K562 (cell line): ENCODE results near the gene DMD. TPM values are rescaled to one million over a fixed set of nuclear protein-coding genes. Genes with fewer than 3 reads are reported as not detected.
A peak's percentile ranks its signal among the peaks of the same experiment; 100 is the strongest.

Experiments
- ATAC-seq: fragments of 200-7000 bp; cut with Tn5 transposase; 3 replicates; pipeline ENCODE4 v1.9.1; 2020; ENCODE audit warnings: moderate library complexity
- BruUV-seq: library from RNA; stranded (reverse); fragments of 400-500 nt; replicated peaks from 2 replicates; lab custom pipeline; 2021; lab: Mats Ljungman, UMichigan
- CTCF ChIA-PET: fragments of 300-600 bp; formaldehyde crosslinking; extraction: SDS; loops from one replicate; lab custom pipeline; 2021; ENCODE audit warnings: low intra/inter-chr PET ratio; lab: Yijun Ruan, JAX
- POLR2A ChIA-PET: fragments of 300-600, 350-650 bp; sonication (Branson Sonifier 250); formaldehyde crosslinking; extraction: SDS; loops from one replicate; lab custom pipeline; 2021; ENCODE audit warnings: antibody characterized with exemption, inconsistent platforms; lab: Yijun Ruan, JAX
- DNase-seq, 4 experiments: peaks; one replicate each; pipeline versions ENCODE4 v3.0.0 to v3.0.0-alpha.2; 2011 to 2018; ENCODE audit warnings: low spot score in 3 of 4, mixed read lengths in 3 of 4; ENCODE audit errors: extremely low read depth in 1 of 4
- FAIRE-seq: peaks from 2 replicates; lab custom pipeline; 2011; peaks lifted over from hg19 to GRCh38; lab: Jason Lieb, UNC
- H2AFZ ChIP-seq: 2 replicates; pipeline ENCODE4 v1.6.0; 2011; ENCODE audit warnings: low read depth, low read length, control low read depth, inconsistent platforms
- H3K27ac ChIP-seq: fragments of 200-600 bp; 3 replicates; pipeline ENCODE4 v1.8.0; 2011; ENCODE audit warnings: low read depth, mild to moderate bottlenecking, control low read depth, inconsistent platforms, low read length, moderate library complexity, mixed read lengths; ENCODE audit errors: extremely low read depth
- H3K27me3 ChIP-seq, 2 experiments: fragments of 300-600 bp in 1 of 2; 2 replicates in 1 of 2; 3 replicates in 1 of 2; pipeline versions ENCODE4 v1.6.0 to v1.8.0; 2011; ENCODE audit warnings: inconsistent platforms in 2 of 2, low read length in 2 of 2, mild to moderate bottlenecking in 1 of 2, mixed read lengths in 1 of 2, moderate library complexity in 1 of 2; ENCODE audit not compliant: control insufficient read depth in 2 of 2, insufficient read depth in 2 of 2
- H3K36me3 ChIP-seq: fragments of 300-600 bp; 3 replicates; pipeline ENCODE4 v1.8.0; 2011; ENCODE audit warnings: mild to moderate bottlenecking, low read length, inconsistent platforms; ENCODE audit not compliant: control insufficient read depth, insufficient read depth
- H3K4me1 ChIP-seq, 2 experiments: fragments of 200-600 bp in 1 of 2; replicated peaks in 1 of 2; 2 replicates in 1 of 2; 3 replicates in 1 of 2; pipeline versions ENCODE4 v1.5.1 to v1.8.0; 2011; ENCODE audit warnings: inconsistent platforms in 2 of 2, low read length in 2 of 2, mild to moderate bottlenecking in 1 of 2, mixed read lengths in 1 of 2, moderate library complexity in 1 of 2; ENCODE audit not compliant: control insufficient read depth in 2 of 2, insufficient read depth in 2 of 2
- H3K4me2 ChIP-seq: 2 replicates; pipeline ENCODE4 v1.6.1; 2011; ENCODE audit warnings: low read length, control low read depth, inconsistent platforms, mixed read lengths; ENCODE audit not compliant: insufficient read depth
- H3K4me3 ChIP-seq: fragments of 200-600 bp; sonication (generic), shearing (Covaris generic); 2 replicates; pipeline ENCODE4 v1.5.1; 2016; ENCODE audit warnings: control low read depth, inconsistent platforms
- H3K79me2 ChIP-seq: fragments of 200-600 bp; 3 replicates; pipeline ENCODE4 v1.8.0; 2011; ENCODE audit warnings: low read length, inconsistent platforms; ENCODE audit not compliant: control insufficient read depth, insufficient read depth
- H3K9ac ChIP-seq, 2 experiments: 2 replicates each; pipeline versions ENCODE4 v1.6.0 to v1.6.1; 2011; ENCODE audit warnings: low read depth in 2 of 2, low read length in 2 of 2, control low read depth in 1 of 2, inconsistent platforms in 1 of 2, mild to moderate bottlenecking in 1 of 2, mixed read lengths in 1 of 2; ENCODE audit not compliant: insufficient read depth in 1 of 2
- H3K9me1 ChIP-seq: one replicate; pipeline ENCODE4 v1.6.0; 2011; ENCODE audit warnings: inconsistent platforms, mild to moderate bottlenecking, low read length, moderate library complexity; ENCODE audit not compliant: control insufficient read depth, insufficient read depth
- H3K9me3 ChIP-seq: replicated peaks from 2 replicates; pipeline ENCODE4 v1.5.1; 2011; ENCODE audit warnings: low read depth, low read length, inconsistent platforms; ENCODE audit not compliant: control insufficient read depth, insufficient read depth
- H4K20me1 ChIP-seq: replicated peaks from 2 replicates; pipeline ENCODE4 v1.6.1; 2011; ENCODE audit warnings: low read length, inconsistent platforms, mixed read lengths; ENCODE audit not compliant: control insufficient read depth, insufficient read depth
- ARID1B ChIP-seq: fragments of 450-650 bp; IDR thresholded peaks from 2 replicates; pipeline ENCODE4 v1.6.1; 2016; ENCODE audit warnings: antibody characterized with exemption, mild to moderate bottlenecking, inconsistent platforms
- CBFA2T2 ChIP-seq: fragments of 450-650 bp; conservative IDR thresholded peaks from 2 replicates; pipeline ENCODE4 v1.6.1; 2017; ENCODE audit warnings: mild to moderate bottlenecking
- CBFA2T3 ChIP-seq: fragments of 450-650 bp; IDR thresholded peaks from 2 replicates; pipeline ENCODE4 v1.6.1; 2017
- DIDO1 ChIP-seq: fragments of 450-650 bp; IDR thresholded peaks from 2 replicates; pipeline ENCODE4 v1.6.1; 2016; ENCODE audit warnings: low read depth, missing biosample characterization, missing genetic modification characterization
- E2F3 ChIP-seq: fragments of 250-450 bp; sonication (Bioruptor Pico); IDR thresholded peaks from 2 replicates; pipeline ENCODE4 v1.4.0; 2020; ENCODE audit warnings: mild to moderate bottlenecking
- EWSR1 ChIP-seq: fragments of 450-650 bp; IDR thresholded peaks from 2 replicates; pipeline ENCODE4 v1.6.1; 2018; ENCODE audit warnings: borderline replicate concordance, mild to moderate bottlenecking, low read depth, moderate library complexity; ENCODE audit not compliant: partially characterized antibody
- EZH2 ChIP-seq: IDR thresholded peaks from 2 replicates; pipeline ENCODE4 v1.6.1; 2012; ENCODE audit warnings: low read depth, mild to moderate bottlenecking, inconsistent platforms, low read length, borderline replicate concordance
- KAT8 ChIP-seq: fragments of 450-650 bp; IDR thresholded peaks from 2 replicates; pipeline ENCODE4 v1.6.1; 2016; ENCODE audit warnings: low read depth, mild to moderate bottlenecking
- MTA3 ChIP-seq: fragments of 450-650 bp; formaldehyde crosslinking; IDR thresholded peaks from 2 replicates; pipeline ENCODE4 v1.6.1; 2017; ENCODE audit warnings: mild to moderate bottlenecking, borderline replicate concordance
- RUNX1 ChIP-seq: sonication (generic); IDR thresholded peaks from 2 replicates; pipeline ENCODE4 v1.6.1; 2016; ENCODE audit warnings: antibody characterized with exemption, low read depth
- TAL1 ChIP-seq: fragments of 450-650 bp; IDR thresholded peaks from 2 replicates; pipeline ENCODE4 v1.6.1; 2016; ENCODE audit warnings: mild to moderate bottlenecking
- TEAD4 ChIP-seq, 2 experiments: sonication (generic) in 1 of 2; formaldehyde crosslinking in 1 of 2; IDR thresholded peaks; 2 replicates each; pipeline versions ENCODE4 v1.6.1 to v1.8.0; 2012 to 2022; ENCODE audit warnings: borderline replicate concordance in 1 of 2, inconsistent platforms in 1 of 2, low read length in 1 of 2, mild to moderate bottlenecking in 1 of 2, missing genetic modification reagents in 1 of 2
- WGBS: fragments of 100-300 bp; shearing (Covaris generic); methylation state at CpG from one replicate; pipeline ENCODE4 v1.1.6; 2016; ENCODE audit warnings: low coverage, mixed read lengths; ENCODE audit not compliant: insufficient coverage; ENCODE audit errors: missing lambda C conversion rate; 5-methylcytosine and 5-hydroxymethylcytosine counted together
- in situ Hi-C: fragments of 300-500 bp; cut with MboI; formaldehyde crosslinking; loops from 4 replicates; pipeline ENCODE4 v1.15.0; 2018; ENCODE audit warnings: inconsistent platforms, mixed read lengths
- intact Hi-C: fragments of 100-400 bp; cut with micrococcal nuclease; formaldehyde crosslinking; loops from 2 replicates; pipeline ENCODE4 v1.14.2; 2022
- polyA plus RNA-seq, 8 experiments: library from polyadenylated mRNA; depleted of rRNA in 4 of 8; stranded (reverse) in 5 of 8; unstranded in 3 of 8; fragments of >200 nt; fragmentation: Nextera tagmentation in 2 of 8; fragmentation: Illumina TruSeq in 1 of 8; extraction: Ambion mirVana in 2 of 8; extraction: Trizol in 1 of 8; gene quantifications; 2 replicates each; pipeline versions ENCODE4 v1.2.1 to v1.2.3, GENCODE V29; 2011 to 2014; ENCODE audit warnings: inconsistent platforms in 1 of 8, missing spikeins in 1 of 8
- total RNA-seq, 7 experiments: library from RNA; depleted of rRNA in 6 of 7; stranded (reverse); fragments of >200 nt in 6 of 7; fragmentation: Illumina TruSeq in 2 of 7; extraction: Trizol in 2 of 7; gene quantifications; 2 replicates each; pipeline versions ENCODE4 v1.2.1 to v1.2.3, GENCODE V29; 2011 to 2021; ENCODE audit warnings: low replicate concordance in 1 of 7

The DMD gene
- total and polyA plus RNA-seq, 9 of the 15 experiments (the other 6 are each of a cell fraction or from before 2014, with no cell fraction given), result 3.8 to 20.4 (median 11.4) TPM

GRCh38 chrX:31603411-31604120, 1607.8 kb downstream of the DMD start:
- no peaks in the 10 kb centered on the region for H3K36me3 ChIP-seq
- no peak for DNase-seq
- no peak overlapping the region for H3K4me3 ChIP-seq
- no peaks in the 10 kb centered on the region for H4K20me1 ChIP-seq
- H3K79me2 ChIP-seq, result no peaks in the 10 kb centered on the region
- TF ChIP-seq MTA3 (no peak), RUNX1 (no peak), DIDO1 (tag) (no peak), E2F3 (no peak)
- H3K9me1 ChIP-seq, result no peaks in the 10 kb centered on the region
- no peak overlapping the region for H3K9ac ChIP-seq
- no peak for ATAC-seq
- ChIA-PET POLR2A (interaction anchor here (1.2 kb wide), 1 partner anchor 9 kb away, joined by 6 read pairs; no protein-coding TSS in a partner anchor), CTCF (no interaction called here)
- FAIRE-seq, result no peak
- intact Hi-C loops (no loop called here), in situ Hi-C loops (no loop called here)
- H3K27me3 ChIP-seq, result no peaks in the 10 kb centered on the region
- no peak overlapping the region for H3K27ac ChIP-seq
- no peaks in the 10 kb centered on the region for H3K4me1 ChIP-seq
- H2AFZ ChIP-seq, result no peak overlapping the region
- 33% methylated on average over 5 of the region's 5 CpGs for WGBS
- no peaks in the 10 kb centered on the region for H3K9me3 ChIP-seq
- BruUV-seq, result no TSS peak
- H3K4me2 ChIP-seq, result no peak overlapping the region

GRCh38 chrX:31600823-31601222, 1610.5 kb downstream of the DMD start:
- WGBS, result 12% methylated on average over 3 of the region's 3 CpGs
- Histone ChIP-seq H3K27me3 (no peaks in the 10 kb centered on the region), H3K4me3 (no peak overlapping the region), H3K4me2 (no peak overlapping the region), H4K20me1 (no peaks in the 10 kb centered on the region), H3K27ac (no peak overlapping the region), H2AFZ (no peak overlapping the region), H3K79me2 (no peaks in the 10 kb centered on the region), H3K9ac (no peak overlapping the region), H3K4me1 (no peaks in the 10 kb centered on the region), H3K9me3 (no peaks in the 10 kb centered on the region), H3K36me3 (no peaks in the 10 kb centered on the region), H3K9me1 (no peaks in the 10 kb centered on the region)
- ChIA-PET CTCF (no interaction called here), POLR2A (no interaction called here)
- intact Hi-C loops (no loop called here), in situ Hi-C loops (no loop called here)
- FAIRE-seq, result no peak
- peak in 1 of 4 experiments; percentile 1 for DNase-seq
- no peak for ATAC-seq
- TF ChIP-seq EWSR1, result no peak
- TF ChIP-seq KAT8, result no peak
- TF ChIP-seq CBFA2T2, result 0 out of 2 replicates have a peak, but pooled peaks have one; percentile 17
- TF ChIP-seq ARID1B, result peak; percentile 46
- no peak for TF ChIP-seq EZH2
- peak; percentile 59 for TF ChIP-seq CBFA2T3
- 0 out of 2 replicates have a peak, but pooled peaks have one; percentile 29 for TF ChIP-seq TEAD4 (IDR thresholded peaks at IDR 0.05; ENCODE audit: low read length)
- no peak for TF ChIP-seq TEAD4 (CRISPR knock-in tag; IDR thresholded peaks at IDR 0.05; ENCODE audit: borderline replicate concordance)
- TF ChIP-seq TAL1, result peak; percentile 56; the same call in 1 of the 2 replicates
- BruUV-seq, result no TSS peak
